ENCODE data around the gene EFNB2. TPM values are rescaled to one million over a fixed set of nuclear protein-coding genes. Genes with fewer than 3 reads are reported as not detected.
A peak's percentile ranks its signal among the peaks of the same experiment; 100 is the strongest.

The EFNB2 gene
- total and polyA plus RNA-seq, 11 donors = 7.3 to 20.2 (median 12.7) TPM

DNA sequence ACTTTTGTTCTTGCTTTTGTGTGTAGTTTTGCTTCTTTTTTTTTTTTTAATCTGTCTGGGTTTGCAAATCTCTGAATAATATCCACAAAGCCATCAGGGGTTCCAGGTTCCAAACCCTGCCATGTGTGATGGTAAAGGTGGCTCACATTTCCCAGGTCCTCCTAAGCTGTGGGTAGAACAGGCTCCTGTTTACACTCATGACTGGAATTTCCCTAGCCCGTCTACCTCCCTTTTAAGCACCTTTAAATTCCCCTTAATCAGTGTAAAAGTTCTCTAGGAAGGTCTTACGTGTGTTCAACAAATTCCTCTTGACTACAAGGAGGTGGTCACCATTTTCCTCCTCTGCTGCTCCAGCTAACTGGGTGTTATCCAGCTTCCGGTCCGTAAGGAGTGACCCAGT lies 62.8 kb downstream of the EFNB2 start:
- DNase-seq (no peak), ATAC-seq (no peak)
- no peaks in the 10 kb centered on the region for H3K27me3 ChIP-seq
- peak overlapping the region in 8 of 12 donors; percentile 9 to 76 (median 48) for H3K27ac ChIP-seq
- H3K4me3 ChIP-seq = peak overlapping the region in 4 of 12 donors; percentile 7 to 36 (median 19)
- TF ChIP-seq, protein P1, sequence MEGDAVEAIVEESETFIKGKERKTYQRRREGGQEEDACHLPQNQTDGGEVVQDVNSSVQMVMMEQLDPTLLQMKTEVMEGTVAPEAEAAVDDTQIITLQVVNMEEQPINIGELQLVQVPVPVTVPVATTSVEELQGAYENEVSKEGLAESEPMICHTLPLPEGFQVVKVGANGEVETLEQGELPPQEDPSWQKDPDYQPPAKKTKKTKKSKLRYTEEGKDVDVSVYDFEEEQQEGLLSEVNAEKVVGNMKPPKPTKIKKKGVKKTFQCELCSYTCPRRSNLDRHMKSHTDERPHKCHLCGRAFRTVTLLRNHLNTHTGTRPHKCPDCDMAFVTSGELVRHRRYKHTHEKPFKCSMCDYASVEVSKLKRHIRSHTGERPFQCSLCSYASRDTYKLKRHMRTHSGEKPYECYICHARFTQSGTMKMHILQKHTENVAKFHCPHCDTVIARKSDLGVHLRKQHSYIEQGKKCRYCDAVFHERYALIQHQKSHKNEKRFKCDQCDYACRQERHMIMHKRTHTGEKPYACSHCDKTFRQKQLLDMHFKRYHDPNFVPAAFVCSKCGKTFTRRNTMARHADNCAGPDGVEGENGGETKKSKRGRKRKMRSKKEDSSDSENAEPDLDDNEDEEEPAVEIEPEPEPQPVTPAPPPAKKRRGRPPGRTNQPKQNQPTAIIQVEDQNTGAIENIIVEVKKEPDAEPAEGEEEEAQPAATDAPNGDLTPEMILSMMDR (IDR thresholded peaks at IDR 0.05) = no peak
- TF ChIP-seq POLR2A (IDR thresholded peaks at IDR 0.05) = no peak
- H3K36me3 ChIP-seq = no peaks in the 10 kb centered on the region
- H3K9me3 ChIP-seq = no peaks in the 10 kb centered on the region
- 60 to 87% (median 71%) methylated on average over 4 of the region's 4 CpGs for WGBS, 4 donors
- intact Hi-C loops (cut with DNase I) = no loop called here
- H3K4me1 ChIP-seq = peaks cover 0 to 21% (median 12%) of the 10 kb centered on the region in 12 donors

DNA sequence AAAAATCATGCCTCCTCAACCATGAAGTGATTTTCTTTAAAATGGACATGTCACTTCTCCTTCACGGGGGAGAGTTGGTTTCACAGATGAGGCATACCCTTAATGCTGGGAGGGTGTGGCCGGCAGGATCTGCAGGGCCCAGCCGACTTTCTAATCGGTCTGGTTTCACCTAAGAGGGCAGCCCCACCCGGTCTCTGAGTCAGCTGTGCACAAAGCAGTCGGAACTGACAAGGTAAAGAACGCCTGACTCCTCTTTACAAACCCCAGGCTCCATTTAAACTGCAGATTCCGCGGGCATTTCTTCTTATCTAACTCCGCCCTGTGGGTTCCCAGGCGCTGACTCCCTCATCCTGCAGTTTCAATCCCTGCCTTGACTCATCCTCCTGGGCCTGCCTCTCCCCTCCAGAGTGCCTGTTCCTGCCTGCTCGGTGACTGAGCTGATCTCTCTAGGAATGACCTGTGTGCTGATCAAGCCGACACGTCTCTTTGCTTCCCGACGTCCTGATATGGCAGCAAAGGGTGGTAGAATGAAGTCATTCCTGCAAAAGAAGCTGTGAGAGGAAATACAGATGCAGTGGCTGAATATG lies 63.4 kb downstream of the EFNB2 start:
- peaks cover 0 to 21% (median 12%) of the 10 kb centered on the region in 12 donors for H3K4me1 ChIP-seq
- ATAC-seq (peak; percentile 32 to 82 (median 76)), DNase-seq (peak in 2 of 5 donors; percentile 43 to 71)
- no peak for TF ChIP-seq POLR2A (IDR thresholded peaks at IDR 0.05)
- TF ChIP-seq, protein P1 (IDR thresholded peaks at IDR 0.05) = no peak
- H3K27me3 ChIP-seq = no peaks in the 10 kb centered on the region
- intact Hi-C loops (cut with DNase I) = no loop called here
- no peaks in the 10 kb centered on the region for H3K36me3 ChIP-seq
- peak overlapping the region in 6 of 12 donors; percentile 11 to 76 (median 48) for H3K27ac ChIP-seq
- peak overlapping the region in 10 of 12 donors; percentile 6 to 36 (median 24) for H3K4me3 ChIP-seq
- 11 to 17% (median 14%) methylated on average over 16 of the region's 16 CpGs for whole genome bisulfite sequencing, 4 donors
- no peaks in the 10 kb centered on the region for H3K9me3 ChIP-seq

DNA sequence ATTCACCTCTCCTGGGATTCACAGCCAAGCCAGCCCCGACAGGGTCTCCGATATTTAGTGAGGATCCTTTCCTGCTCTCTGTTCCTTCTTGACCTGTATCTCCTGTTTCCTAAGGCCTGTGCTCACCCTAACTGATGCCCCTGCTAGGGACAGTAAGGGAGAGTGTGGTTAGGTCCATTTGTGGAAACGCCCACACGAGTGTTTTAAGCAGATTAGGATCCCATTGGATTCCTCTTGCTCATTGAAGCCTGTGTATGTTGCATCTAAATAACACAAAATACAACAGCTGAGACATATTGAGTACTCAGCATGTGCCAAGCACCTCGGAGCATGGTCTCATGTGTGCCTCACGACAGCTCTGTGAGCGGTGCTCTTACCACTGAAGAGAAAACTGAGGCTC lies 64.9 kb downstream of the EFNB2 start:
- H3K4me1 ChIP-seq = peaks cover 0 to 21% (median 12%) of the 10 kb centered on the region in 12 donors
- intact Hi-C loops (cut with DNase I) = no loop called here
- 70 to 92% (median 80%) methylated on average over 6 to 7 of the region's 7 CpGs for WGBS, 4 donors
- H3K9me3 ChIP-seq = no peaks in the 10 kb centered on the region
- H3K27me3 ChIP-seq = no peaks in the 10 kb centered on the region
- no peak overlapping the region for H3K4me3 ChIP-seq
- no peak for TF ChIP-seq POLR2A (IDR thresholded peaks at IDR 0.05)
- TF ChIP-seq, protein P1 (IDR thresholded peaks at IDR 0.05) = no peak
- H3K36me3 ChIP-seq = no peaks in the 10 kb centered on the region
- DNase-seq (no peak), ATAC-seq (no peak)
- no peak overlapping the region for H3K27ac ChIP-seq

DNA sequence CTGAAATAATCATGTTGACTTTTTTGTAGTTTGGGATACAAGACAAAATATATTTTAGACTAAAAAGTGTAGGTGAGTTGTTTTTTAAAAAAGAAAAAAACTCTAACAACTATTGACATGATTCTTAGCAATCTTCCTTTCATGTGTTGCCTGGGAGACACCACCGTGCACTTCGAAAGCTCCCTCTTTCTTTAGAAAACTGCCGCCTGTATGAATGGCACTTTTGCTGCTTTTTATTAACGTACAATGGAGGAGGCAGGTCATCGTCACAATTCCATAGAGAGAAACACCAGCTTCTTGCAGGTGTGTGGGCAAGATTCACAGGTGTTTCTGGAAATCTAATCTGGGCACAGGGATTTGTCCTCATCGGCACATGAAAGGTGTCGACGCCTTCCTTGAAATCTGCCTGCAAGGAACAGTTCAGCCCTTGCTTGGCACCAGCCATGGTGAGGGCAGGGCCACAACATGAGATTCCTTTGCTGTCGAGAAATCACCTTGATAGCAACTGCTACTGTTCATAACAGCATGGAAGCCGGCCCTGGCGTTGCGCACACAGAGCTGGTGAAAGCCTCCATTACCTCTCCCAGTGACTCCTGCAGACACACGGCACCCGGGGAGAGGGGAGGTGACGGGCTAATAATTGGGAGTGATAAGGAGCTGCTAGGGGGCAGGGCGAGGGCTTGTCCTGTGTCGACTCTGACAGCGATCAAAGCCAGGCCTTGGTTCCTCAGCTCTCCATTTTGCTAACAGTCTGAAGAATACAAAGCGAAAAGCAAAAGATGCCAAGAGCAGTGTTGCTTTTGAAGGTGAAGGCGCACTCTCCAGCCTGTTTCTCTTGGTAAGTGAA lies 66.5 kb downstream of the EFNB2 start:
- TF ChIP-seq, protein P1 (IDR thresholded peaks at IDR 0.05) = no peak
- no peak for TF ChIP-seq POLR2A (IDR thresholded peaks at IDR 0.05)
- Histone ChIP-seq H3K27me3 (no peaks in the 10 kb centered on the region), H3K27ac (no peak overlapping the region), H3K4me3 (no peak overlapping the region), H3K9me3 (no peaks in the 10 kb centered on the region), H3K4me1 (peaks cover 0 to 20% (median 12%) of the 10 kb centered on the region in 12 donors), H3K36me3 (no peaks in the 10 kb centered on the region)
- intact Hi-C loops (cut with DNase I) = no loop called here
- ATAC-seq (no peak), DNase-seq (no peak)
- WGBS, 4 donors = 85 to 87% (median 86%) methylated on average over 20 of the region's 20 CpGs
